MM.1S (cell line): Measurements from ENCODE around the gene FRAT2.

Experiments used
- EZH2 ChIP-seq: fragments of 300-600 bp; sonication (generic); optimal IDR thresholded peaks from 2 replicates; pipeline ENCODE3; 2017; ENCODE audit warnings: low read depth, mild to moderate bottlenecking, antibody characterized with exemption, low read length, mixed read lengths
- EZH2phosphoT487 ChIP-seq: fragments of 300-600 bp; sonication (generic); IDR thresholded peaks from 2 replicates; pipeline ENCODE4 v1.6.1; 2018; ENCODE audit warnings: antibody characterized with exemption, low read length
- TF ChIP-seq, protein P1 (sequence below): fragments of 300-600 bp; sonication (generic); IDR thresholded peaks from 2 replicates; pipeline ENCODE4 v1.5.1; 2016; ENCODE audit warnings: antibody characterized with exemption, low read length, mixed read lengths

DNA sequence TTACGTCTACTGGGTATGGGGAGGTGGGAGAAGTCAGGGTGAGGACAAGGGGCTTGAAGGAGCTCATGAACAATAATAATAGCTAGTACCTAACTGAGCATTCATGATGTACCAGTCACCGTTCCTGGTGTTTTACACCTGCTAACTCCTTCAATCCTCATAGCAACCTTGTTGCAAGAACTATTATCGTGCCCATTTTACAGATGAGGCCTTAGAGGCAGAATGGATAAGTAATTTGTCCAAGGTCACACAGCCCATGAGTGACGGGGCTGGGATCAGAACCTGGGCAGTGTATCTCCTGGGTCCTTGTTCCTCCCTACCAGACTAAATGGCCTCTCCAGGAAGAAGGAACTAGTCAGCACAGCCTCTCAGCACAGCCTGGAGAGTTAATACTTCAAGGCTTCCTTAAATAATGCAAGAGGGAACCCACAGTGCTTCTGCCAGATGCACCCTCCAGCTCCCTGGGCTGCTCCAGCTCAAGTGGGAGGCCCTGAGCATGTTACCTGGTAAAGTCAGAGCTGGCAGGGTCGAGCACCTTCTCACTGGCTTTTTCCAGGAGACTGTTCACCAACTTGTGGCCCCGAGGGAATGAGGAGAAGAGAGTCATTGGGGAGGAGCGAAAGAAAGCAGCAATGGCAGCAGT lies 37.8 kb upstream of the FRAT2 start:
- TF ChIP-seq, protein P1, sequence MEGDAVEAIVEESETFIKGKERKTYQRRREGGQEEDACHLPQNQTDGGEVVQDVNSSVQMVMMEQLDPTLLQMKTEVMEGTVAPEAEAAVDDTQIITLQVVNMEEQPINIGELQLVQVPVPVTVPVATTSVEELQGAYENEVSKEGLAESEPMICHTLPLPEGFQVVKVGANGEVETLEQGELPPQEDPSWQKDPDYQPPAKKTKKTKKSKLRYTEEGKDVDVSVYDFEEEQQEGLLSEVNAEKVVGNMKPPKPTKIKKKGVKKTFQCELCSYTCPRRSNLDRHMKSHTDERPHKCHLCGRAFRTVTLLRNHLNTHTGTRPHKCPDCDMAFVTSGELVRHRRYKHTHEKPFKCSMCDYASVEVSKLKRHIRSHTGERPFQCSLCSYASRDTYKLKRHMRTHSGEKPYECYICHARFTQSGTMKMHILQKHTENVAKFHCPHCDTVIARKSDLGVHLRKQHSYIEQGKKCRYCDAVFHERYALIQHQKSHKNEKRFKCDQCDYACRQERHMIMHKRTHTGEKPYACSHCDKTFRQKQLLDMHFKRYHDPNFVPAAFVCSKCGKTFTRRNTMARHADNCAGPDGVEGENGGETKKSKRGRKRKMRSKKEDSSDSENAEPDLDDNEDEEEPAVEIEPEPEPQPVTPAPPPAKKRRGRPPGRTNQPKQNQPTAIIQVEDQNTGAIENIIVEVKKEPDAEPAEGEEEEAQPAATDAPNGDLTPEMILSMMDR = no peak
- no peak for TF ChIP-seq EZH2phosphoT487
- no peak for TF ChIP-seq EZH2
